Panc1 (cell line): ENCODE results near the gene CTSL. TPM values are rescaled to one million over a fixed set of nuclear protein-coding genes. Genes with fewer than 3 reads are reported as not detected.

Source experiments
- ATAC-seq: fragments of 200-7000 bp; cut with Tn5 transposase; 2 replicates; pipeline ENCODE4 v1.9.1; 2020; ENCODE audit warnings: mild to moderate bottlenecking, moderate library complexity
- BruUV-seq: library from RNA; stranded (reverse); fragments of 400-500 nt; replicated peaks from 2 replicates; lab custom pipeline; 2021; lab: Mats Ljungman, UMichigan
- CTCF ChIA-PET: fragments of 300-600 bp; sonication (Branson Sonifier 250); formaldehyde crosslinking; loops from one replicate; lab custom pipeline; 2022; ENCODE audit warnings: antibody characterized with exemption; lab: Charles Lee
- POLR2A ChIA-PET: fragments of 300-600 bp; sonication (Branson Sonifier 250); formaldehyde crosslinking; loops from one replicate; lab custom pipeline; 2022; ENCODE audit warnings: antibody characterized with exemption; lab: Charles Lee
- DNase-seq: peaks from one replicate; pipeline ENCODE4 v3.0.0-alpha.2; 2010; ENCODE audit warnings: low read depth, low spot score
- H3K27ac ChIP-seq: 2 replicates; pipeline ENCODE4 v1.5.1; 2011; ENCODE audit warnings: mild to moderate bottlenecking, low read length, inconsistent platforms
- H3K27me3 ChIP-seq: fragments of 200-500 bp; sonication (Bioruptor generic); 2 replicates; pipeline ENCODE4 v1.6.0; 2014; ENCODE audit warnings: low read length, inconsistent platforms; ENCODE audit not compliant: control insufficient read depth, insufficient read depth
- H3K36me3 ChIP-seq: fragments of 200-500 bp; sonication (Bioruptor generic); 2 replicates; pipeline ENCODE4 v1.5.1; 2014; ENCODE audit warnings: inconsistent platforms, mild to moderate bottlenecking, low read length, moderate library complexity; ENCODE audit not compliant: control insufficient read depth, insufficient read depth
- H3K4me1 ChIP-seq: 2 replicates; pipeline ENCODE4 v1.5.1; 2011; ENCODE audit warnings: inconsistent platforms, mild to moderate bottlenecking, low read length, moderate library complexity; ENCODE audit not compliant: control insufficient read depth, insufficient read depth
- H3K4me3 ChIP-seq, 2 experiments: 2 replicates each; pipeline ENCODE4 v1.5.1; 2011 to 2012; ENCODE audit warnings: low read depth in 2 of 2, low read length in 2 of 2, mild to moderate bottlenecking in 2 of 2, inconsistent platforms in 1 of 2, moderate library complexity in 1 of 2
- H3K9me3 ChIP-seq: fragments of 200-500 bp; sonication (Bioruptor generic); 2 replicates; pipeline ENCODE4 v1.5.1; 2014; ENCODE audit warnings: low read depth, mild to moderate bottlenecking, inconsistent platforms, low read length, moderate library complexity; ENCODE audit not compliant: control insufficient read depth, insufficient read depth
- POLR2AphosphoS5 ChIP-seq: IDR thresholded peaks from 2 replicates; pipeline ENCODE4 v1.6.1; 2012; ENCODE audit warnings: mild to moderate bottlenecking, low read depth, low read length, moderate library complexity
- SIN3A ChIP-seq: IDR thresholded peaks from 2 replicates; pipeline ENCODE4 v1.6.1; 2012; ENCODE audit warnings: low read depth, mild to moderate bottlenecking, low read length, moderate library complexity, borderline replicate concordance; ENCODE audit not compliant: insufficient read depth
- TCF7L2 ChIP-seq: IDR thresholded peaks from 2 replicates; pipeline ENCODE4 v1.6.1; 2011; ENCODE audit warnings: mild to moderate bottlenecking, low read depth, low read length, inconsistent platforms
- in situ Hi-C: cut with HindIII; loops from 2 replicates; pipeline ENCODE4 v1.10.0; 2016; ENCODE audit warnings: low sequenced_read_pairs, low pct_unique_long_range_greater_than_20kb
- intact Hi-C: fragments of 100-400 bp; cut with micrococcal nuclease; formaldehyde crosslinking; loops from one replicate; pipeline ENCODE4 v1.10.0; 2022; ENCODE audit not compliant: unreplicated experiment
- total RNA-seq: library from RNA; stranded (reverse); gene quantifications from one replicate; pipeline ENCODE4 v1.2.1, GENCODE V29; 2021; ENCODE audit not compliant: unreplicated experiment
- TF ChIP-seq, protein P1 (sequence below): fragments of 450-650 bp; IDR thresholded peaks from 2 replicates; pipeline ENCODE4 v1.5.1; 2017; ENCODE audit warnings: mild to moderate bottlenecking
- TF ChIP-seq, protein P2 (sequence below), 2 experiments: IDR thresholded peaks; 2 replicates each; pipeline ENCODE4 v1.6.1; 2011 to 2012; ENCODE audit warnings: low read depth in 2 of 2, control low read depth in 1 of 2, low read length in 1 of 2, mild to moderate bottlenecking in 1 of 2, moderate library complexity in 1 of 2; ENCODE audit not compliant: insufficient read depth in 1 of 2

Gene CTSL
- total RNA-seq, 1 experiment from 2014 or later = 45.2 TPM

DNA sequence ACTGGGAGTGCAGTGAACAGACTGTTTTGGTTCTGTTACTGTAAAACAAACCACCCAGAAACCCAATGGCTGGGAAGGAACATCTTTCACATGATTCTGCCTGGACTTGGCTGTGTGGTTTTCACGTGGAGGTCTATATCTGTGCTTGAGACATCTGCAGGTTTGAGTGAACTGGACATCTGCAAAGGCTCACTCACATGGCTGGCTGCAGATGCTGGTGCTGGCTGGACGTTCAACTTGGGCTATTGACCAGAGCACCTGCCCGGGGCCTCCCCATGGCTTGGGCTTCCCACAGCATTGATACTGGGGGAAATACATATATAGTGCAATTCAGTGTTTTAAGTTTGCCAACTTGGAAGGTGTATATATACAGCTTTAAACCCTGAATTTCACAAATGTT is 6.8 kb downstream of the CTSL start:
- POLR2A ChIA-PET = no interaction called here
- CTCF ChIA-PET = no interaction called here
- Histone ChIP-seq H3K4me3 (no peak overlapping the region), H3K27ac (no peak overlapping the region), H3K36me3 (no peaks in the 10 kb centered on the region), H3K27me3 (no peaks in the 10 kb centered on the region), H3K9me3 (no peaks in the 10 kb centered on the region), H3K4me1 (no peaks in the 10 kb centered on the region)
- DNase-seq (no peak), ATAC-seq (no peak)
- BruUV-seq = no TSS peak
- in situ Hi-C loops = no loop called here
- intact Hi-C loops = no loop called here
- TF ChIP-seq POLR2AphosphoS5 = no peak
- no peak for TF ChIP-seq SIN3A
- no peak for TF ChIP-seq TCF7L2
- TF ChIP-seq, protein P1, sequence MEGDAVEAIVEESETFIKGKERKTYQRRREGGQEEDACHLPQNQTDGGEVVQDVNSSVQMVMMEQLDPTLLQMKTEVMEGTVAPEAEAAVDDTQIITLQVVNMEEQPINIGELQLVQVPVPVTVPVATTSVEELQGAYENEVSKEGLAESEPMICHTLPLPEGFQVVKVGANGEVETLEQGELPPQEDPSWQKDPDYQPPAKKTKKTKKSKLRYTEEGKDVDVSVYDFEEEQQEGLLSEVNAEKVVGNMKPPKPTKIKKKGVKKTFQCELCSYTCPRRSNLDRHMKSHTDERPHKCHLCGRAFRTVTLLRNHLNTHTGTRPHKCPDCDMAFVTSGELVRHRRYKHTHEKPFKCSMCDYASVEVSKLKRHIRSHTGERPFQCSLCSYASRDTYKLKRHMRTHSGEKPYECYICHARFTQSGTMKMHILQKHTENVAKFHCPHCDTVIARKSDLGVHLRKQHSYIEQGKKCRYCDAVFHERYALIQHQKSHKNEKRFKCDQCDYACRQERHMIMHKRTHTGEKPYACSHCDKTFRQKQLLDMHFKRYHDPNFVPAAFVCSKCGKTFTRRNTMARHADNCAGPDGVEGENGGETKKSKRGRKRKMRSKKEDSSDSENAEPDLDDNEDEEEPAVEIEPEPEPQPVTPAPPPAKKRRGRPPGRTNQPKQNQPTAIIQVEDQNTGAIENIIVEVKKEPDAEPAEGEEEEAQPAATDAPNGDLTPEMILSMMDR = no peak
- TF ChIP-seq, protein P2, sequence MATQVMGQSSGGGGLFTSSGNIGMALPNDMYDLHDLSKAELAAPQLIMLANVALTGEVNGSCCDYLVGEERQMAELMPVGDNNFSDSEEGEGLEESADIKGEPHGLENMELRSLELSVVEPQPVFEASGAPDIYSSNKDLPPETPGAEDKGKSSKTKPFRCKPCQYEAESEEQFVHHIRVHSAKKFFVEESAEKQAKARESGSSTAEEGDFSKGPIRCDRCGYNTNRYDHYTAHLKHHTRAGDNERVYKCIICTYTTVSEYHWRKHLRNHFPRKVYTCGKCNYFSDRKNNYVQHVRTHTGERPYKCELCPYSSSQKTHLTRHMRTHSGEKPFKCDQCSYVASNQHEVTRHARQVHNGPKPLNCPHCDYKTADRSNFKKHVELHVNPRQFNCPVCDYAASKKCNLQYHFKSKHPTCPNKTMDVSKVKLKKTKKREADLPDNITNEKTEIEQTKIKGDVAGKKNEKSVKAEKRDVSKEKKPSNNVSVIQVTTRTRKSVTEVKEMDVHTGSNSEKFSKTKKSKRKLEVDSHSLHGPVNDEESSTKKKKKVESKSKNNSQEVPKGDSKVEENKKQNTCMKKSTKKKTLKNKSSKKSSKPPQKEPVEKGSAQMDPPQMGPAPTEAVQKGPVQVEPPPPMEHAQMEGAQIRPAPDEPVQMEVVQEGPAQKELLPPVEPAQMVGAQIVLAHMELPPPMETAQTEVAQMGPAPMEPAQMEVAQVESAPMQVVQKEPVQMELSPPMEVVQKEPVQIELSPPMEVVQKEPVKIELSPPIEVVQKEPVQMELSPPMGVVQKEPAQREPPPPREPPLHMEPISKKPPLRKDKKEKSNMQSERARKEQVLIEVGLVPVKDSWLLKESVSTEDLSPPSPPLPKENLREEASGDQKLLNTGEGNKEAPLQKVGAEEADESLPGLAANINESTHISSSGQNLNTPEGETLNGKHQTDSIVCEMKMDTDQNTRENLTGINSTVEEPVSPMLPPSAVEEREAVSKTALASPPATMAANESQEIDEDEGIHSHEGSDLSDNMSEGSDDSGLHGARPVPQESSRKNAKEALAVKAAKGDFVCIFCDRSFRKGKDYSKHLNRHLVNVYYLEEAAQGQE (IDR thresholded peaks at IDR 0.05; ENCODE audit: insufficient read depth in 1 of 2, low read depth in 2 of 2, low read length in 1 of 2) = no peak

GRCh38 chr9:87733273-87734052 is 7.5 kb downstream of the CTSL start:
- Histone ChIP-seq H3K27me3 (no peaks in the 10 kb centered on the region), H3K36me3 (no peaks in the 10 kb centered on the region), H3K27ac (no peak overlapping the region), H3K9me3 (no peaks in the 10 kb centered on the region), H3K4me3 (no peak overlapping the region), H3K4me1 (no peaks in the 10 kb centered on the region)
- ATAC-seq (no peak), DNase-seq (no peak)
- ChIA-PET POLR2A (no interaction called here), CTCF (no interaction called here)
- no TSS peak for BruUV-seq
- intact Hi-C loops (no loop called here), in situ Hi-C loops (no loop called here)
- TF ChIP-seq TCF7L2 (no peak), SIN3A (no peak), POLR2AphosphoS5 (no peak)
- TF ChIP-seq, protein P1 = no peak
- TF ChIP-seq, protein P2 (IDR thresholded peaks at IDR 0.05; ENCODE audit: insufficient read depth in 1 of 2, low read depth in 2 of 2, low read length in 1 of 2) = no peak
